ENCODE measurements around the gene PHETA2. TPM values are rescaled to one million over a fixed set of nuclear protein-coding genes. Genes with fewer than 3 reads are reported as not detected.

PHETA2 gene
- total RNA-seq, 1 donor from 2014 or later = 8.7 TPM

DNA sequence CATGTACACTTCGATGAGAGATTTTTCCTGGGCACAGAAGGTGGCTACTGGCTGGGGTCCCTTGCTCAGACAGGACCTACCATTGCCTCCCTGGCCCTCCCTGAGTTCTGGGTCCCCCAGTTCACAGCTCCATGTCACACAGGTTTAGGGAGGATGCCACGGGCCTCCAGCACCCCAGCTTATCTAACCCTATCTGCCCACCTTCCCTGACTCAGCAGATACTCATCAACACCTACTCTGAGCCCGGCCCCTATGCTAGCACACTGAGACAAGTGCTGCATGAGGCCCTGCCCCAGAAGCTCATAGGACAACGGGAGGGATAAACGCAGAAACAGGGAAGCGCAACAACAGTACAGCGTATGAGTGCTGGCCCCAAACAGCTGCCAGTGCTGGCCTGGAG lies 13.0 kb upstream of the PHETA2 start:
- Histone ChIP-seq H3K4me3 (ENCODE audit: low read depth, low read length) (no peak overlapping the region), H3K27me3 (ENCODE audit: control insufficient read depth, insufficient read depth, low read length) (no peaks in the 10 kb centered on the region), H3K36me3 (ENCODE audit: control insufficient read depth, insufficient read depth, low read length) (no peaks in the 10 kb centered on the region)
- TF ChIP-seq, protein P1, sequence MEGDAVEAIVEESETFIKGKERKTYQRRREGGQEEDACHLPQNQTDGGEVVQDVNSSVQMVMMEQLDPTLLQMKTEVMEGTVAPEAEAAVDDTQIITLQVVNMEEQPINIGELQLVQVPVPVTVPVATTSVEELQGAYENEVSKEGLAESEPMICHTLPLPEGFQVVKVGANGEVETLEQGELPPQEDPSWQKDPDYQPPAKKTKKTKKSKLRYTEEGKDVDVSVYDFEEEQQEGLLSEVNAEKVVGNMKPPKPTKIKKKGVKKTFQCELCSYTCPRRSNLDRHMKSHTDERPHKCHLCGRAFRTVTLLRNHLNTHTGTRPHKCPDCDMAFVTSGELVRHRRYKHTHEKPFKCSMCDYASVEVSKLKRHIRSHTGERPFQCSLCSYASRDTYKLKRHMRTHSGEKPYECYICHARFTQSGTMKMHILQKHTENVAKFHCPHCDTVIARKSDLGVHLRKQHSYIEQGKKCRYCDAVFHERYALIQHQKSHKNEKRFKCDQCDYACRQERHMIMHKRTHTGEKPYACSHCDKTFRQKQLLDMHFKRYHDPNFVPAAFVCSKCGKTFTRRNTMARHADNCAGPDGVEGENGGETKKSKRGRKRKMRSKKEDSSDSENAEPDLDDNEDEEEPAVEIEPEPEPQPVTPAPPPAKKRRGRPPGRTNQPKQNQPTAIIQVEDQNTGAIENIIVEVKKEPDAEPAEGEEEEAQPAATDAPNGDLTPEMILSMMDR (IDR thresholded peaks at IDR 0.05; ENCODE audit: insufficient read depth, low read length, poor library complexity, severe bottlenecking) = no peak
- DNase-seq (ENCODE audit: low read depth) = no peak

GRCh38 chr22:42062506-42063170 lies 11.4 kb upstream of the PHETA2 start:
- no peaks in the 10 kb centered on the region for H3K36me3 ChIP-seq (ENCODE audit: control insufficient read depth, insufficient read depth, low read length)
- DNase-seq (ENCODE audit: low read depth) = no peak
- H3K27me3 ChIP-seq (ENCODE audit: control insufficient read depth, insufficient read depth, low read length) = no peaks in the 10 kb centered on the region
- TF ChIP-seq, protein P1 (IDR thresholded peaks at IDR 0.05; ENCODE audit: insufficient read depth, low read length, poor library complexity, severe bottlenecking) = no peak
- H3K4me3 ChIP-seq (ENCODE audit: low read depth, low read length) = no peak overlapping the region

GRCh38 chr22:42064629-42065028 lies 9.4 kb upstream of the PHETA2 start:
- DNase-seq (ENCODE audit: low read depth) = no peak
- Histone ChIP-seq H3K36me3 (ENCODE audit: control insufficient read depth, insufficient read depth, low read length) (no peaks in the 10 kb centered on the region), H3K27me3 (ENCODE audit: control insufficient read depth, insufficient read depth, low read length) (no peaks in the 10 kb centered on the region), H3K4me3 (ENCODE audit: low read depth, low read length) (no peak overlapping the region)
- TF ChIP-seq, protein P1 (IDR thresholded peaks at IDR 0.05; ENCODE audit: insufficient read depth, low read length, poor library complexity, severe bottlenecking) = no peak

DNA sequence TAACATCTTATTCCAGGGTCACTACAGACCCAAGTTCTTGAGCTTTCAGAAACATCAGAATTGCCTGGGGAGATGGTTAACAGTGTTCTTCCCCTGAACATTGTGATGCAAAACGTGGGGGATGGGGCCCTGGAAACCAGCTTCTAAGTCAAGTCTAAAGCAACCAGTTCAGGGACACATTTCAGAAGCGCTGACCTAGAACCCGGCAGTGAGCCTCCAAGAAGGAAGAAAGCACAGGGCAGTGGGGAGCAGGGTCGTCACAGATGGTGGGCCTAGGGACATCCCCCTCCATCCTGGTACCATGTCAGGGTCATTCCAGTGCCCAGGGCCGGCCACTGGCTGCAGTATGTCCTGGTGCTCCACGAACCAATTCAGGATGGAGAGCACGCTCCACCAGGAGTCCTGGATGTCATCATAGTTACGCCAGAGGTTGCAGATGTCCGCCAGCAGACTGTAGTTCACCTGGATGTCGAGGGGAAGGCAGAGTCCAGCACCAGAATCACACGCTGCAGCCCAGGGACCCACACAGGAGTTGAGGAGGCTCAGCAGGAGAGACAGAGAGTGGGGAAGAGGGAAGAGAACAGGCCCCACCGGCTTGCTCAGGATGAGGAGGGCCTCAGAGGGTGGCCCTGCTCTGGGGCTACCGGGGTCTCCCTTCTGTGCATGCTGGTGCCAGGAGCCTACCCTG lies 8.5 kb upstream of the PHETA2 start:
- no peaks in the 10 kb centered on the region for H3K27me3 ChIP-seq (ENCODE audit: control insufficient read depth, insufficient read depth, low read length)
- TF ChIP-seq, protein P1 (IDR thresholded peaks at IDR 0.05; ENCODE audit: insufficient read depth, low read length, poor library complexity, severe bottlenecking) = no peak
- H3K36me3 ChIP-seq (ENCODE audit: control insufficient read depth, insufficient read depth, low read length) = no peaks in the 10 kb centered on the region
- no peak overlapping the region for H3K4me3 ChIP-seq (ENCODE audit: low read depth, low read length)
- no peak for DNase-seq (ENCODE audit: low read depth)

DNA sequence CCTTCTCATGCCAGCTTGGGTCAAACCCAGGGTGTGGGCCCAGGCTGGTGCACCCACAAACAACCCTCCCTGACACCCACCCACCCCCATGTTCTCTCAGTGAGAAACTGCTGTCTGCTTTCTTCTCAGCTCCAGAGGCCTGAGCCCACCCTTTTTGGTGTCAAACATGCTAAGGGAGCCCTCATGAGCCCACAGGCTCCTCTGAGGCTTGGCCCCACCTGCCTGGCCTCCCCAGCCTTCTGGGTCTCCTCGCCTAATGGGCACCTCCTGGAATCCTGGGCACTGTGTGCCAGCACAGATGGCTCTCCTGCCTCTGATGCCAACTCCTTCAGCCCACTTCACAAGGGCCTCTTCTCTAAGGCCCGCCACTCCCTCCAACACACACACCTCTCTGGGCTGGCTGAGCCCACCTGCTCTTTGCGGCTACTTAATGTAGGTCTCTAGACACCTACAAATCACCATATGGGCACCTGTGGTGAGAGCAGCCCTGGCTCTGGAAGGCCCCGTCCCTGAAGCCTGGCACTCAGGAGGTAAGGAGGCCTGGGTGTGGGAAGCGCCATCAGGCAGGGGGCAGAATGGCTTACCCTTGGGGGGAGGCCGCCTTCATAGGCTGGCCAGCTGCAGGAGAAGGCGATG lies 7.8 kb upstream of the PHETA2 start:
- Histone ChIP-seq H3K27me3 (ENCODE audit: control insufficient read depth, insufficient read depth, low read length) (no peaks in the 10 kb centered on the region), H3K36me3 (ENCODE audit: control insufficient read depth, insufficient read depth, low read length) (no peaks in the 10 kb centered on the region), H3K4me3 (ENCODE audit: low read depth, low read length) (no peak overlapping the region)
- no peak for DNase-seq (ENCODE audit: low read depth)
- TF ChIP-seq, protein P1 (IDR thresholded peaks at IDR 0.05; ENCODE audit: insufficient read depth, low read length, poor library complexity, severe bottlenecking) = no peak
